Rectal smooth muscle tissue (tissue), 1 donor: ENCODE measurements around the gene PRR19.
"Not testable (repeated sequence)": the region's sequence is repeated elsewhere in the genome, so short reads cannot be mapped to it uniquely, and the experiment has no call there.

Source experiments
- H3K27ac ChIP-seq: one replicate; pipeline ENCODE4 v1.7.0; 2013; ENCODE audit warnings: low read depth, low read length, inconsistent platforms
- H3K27me3 ChIP-seq: one replicate; pipeline ENCODE4 v1.7.0; 2013; ENCODE audit warnings: low read length; ENCODE audit not compliant: control insufficient read depth, insufficient read depth
- H3K36me3 ChIP-seq: one replicate; pipeline ENCODE4 v1.7.0; 2013; ENCODE audit warnings: low read length; ENCODE audit not compliant: control insufficient read depth, insufficient read depth
- H3K4me1 ChIP-seq: one replicate; pipeline ENCODE4 v1.7.0; 2013; ENCODE audit warnings: low read length; ENCODE audit not compliant: control insufficient read depth, insufficient read depth
- H3K4me3 ChIP-seq: one replicate; pipeline ENCODE4 v1.7.0; 2013; ENCODE audit warnings: low read length
- H3K9ac ChIP-seq: one replicate; pipeline ENCODE4 v1.7.0; 2013; ENCODE audit warnings: low read length

Gene PRR19

DNA sequence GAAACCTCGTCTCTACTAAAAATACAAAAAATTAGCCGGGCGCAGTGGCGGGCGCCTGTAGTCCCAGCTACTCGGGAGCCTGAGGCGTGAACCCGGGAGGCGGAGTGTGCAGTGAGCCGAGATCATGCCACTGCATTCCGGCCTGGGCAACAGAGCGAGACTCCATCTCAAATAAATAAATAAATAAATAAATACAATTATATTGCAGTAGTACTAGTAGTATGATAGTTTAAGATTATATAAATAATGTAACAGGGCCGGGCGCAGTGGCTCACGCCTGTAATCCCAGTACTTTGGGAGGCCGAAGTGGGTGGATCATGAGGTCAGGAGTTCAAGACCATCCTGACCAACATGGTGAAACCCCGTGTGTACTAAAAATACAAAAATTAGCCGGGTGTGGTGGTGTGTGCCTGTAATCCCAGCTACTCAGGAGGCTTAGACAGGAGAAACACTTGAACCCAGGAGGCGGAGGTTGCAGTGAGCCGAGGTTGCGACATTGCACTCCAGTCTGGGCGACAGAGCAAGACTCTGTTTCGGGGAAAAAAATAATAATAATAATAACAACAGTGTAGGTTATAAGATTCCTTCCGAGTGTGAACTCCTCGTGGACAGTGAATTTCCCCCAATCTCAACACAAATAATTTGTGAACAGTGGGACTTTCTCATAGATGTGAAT is 34.9 kb upstream of the PRR19 start:
- not testable (repeated sequence) for H3K27ac ChIP-seq, H3K27me3 ChIP-seq, H3K9ac ChIP-seq, H3K36me3 ChIP-seq
- Histone ChIP-seq H3K4me3 (peak overlapping the region; percentile 70), H3K4me1 (peaks cover 24% of the 10 kb centered on the region)

DNA sequence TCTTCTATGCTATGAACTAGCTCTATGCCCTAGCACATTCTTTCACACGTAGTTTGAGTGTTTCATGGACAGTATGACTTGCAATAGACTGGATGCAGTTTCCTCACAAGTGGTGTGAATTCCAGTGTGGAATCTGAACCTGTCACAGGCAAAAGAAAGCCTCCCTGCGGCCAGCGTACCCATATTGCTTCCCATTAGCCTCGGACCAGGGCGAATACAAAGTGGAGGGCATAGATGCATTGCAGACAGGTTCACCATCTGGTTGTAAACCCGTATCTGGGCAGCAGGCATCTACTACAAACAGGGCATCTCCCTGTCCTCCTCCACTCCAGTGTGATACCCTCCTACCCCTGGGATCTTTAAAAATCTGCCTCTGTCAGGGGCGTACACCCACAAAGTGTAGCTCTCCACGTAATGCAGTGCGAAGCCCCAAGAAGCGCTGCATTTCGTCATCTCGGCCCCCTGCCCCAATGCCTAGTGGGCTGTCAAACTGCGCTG is 34.2 kb upstream of the PRR19 start:
- H3K4me3 ChIP-seq: peak overlapping the region; percentile 70
- peak overlapping the region; percentile 91 for H3K27ac ChIP-seq
- no peaks in the 10 kb centered on the region for H3K27me3 ChIP-seq
- no peaks in the 10 kb centered on the region for H3K36me3 ChIP-seq
- H3K4me1 ChIP-seq: peaks cover 24% of the 10 kb centered on the region
- H3K9ac ChIP-seq: peak overlapping the region; percentile 66

DNA sequence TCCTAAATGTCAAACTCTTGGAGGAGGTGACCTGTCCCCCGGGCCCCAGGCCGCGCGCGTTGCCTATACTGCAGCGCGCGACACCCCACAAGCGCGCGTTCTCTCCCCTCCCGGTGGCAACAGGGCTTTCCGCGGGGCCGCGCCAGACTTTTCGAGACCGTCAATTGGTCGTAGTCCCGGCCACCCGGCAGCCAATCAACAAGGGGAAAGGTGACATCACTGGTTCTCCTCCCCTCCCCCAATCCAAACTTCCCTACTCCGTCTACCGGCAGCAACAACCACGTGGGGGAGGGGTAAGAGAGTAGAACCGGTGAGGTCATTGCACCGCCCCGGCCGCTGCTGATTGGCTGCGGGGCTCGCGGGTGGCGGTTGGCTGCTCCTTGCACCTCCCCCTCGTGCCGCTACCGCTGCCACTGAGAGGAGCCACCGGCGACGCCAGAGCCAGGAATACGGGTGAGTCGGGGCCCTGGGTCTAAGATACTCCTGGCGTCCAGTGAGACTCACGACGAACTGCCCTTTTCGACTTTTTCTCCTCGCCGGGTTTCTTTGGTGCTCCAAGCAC is 33.7 kb upstream of the PRR19 start:
- Histone ChIP-seq H3K4me3 (peak overlapping the region; percentile 85), H3K9ac (peak overlapping the region; percentile 76), H3K27me3 (no peaks in the 10 kb centered on the region), H3K27ac (peak overlapping the region; percentile 100), H3K4me1 (peaks cover 24% of the 10 kb centered on the region), H3K36me3 (peaks cover 2% of the 10 kb centered on the region)

DNA sequence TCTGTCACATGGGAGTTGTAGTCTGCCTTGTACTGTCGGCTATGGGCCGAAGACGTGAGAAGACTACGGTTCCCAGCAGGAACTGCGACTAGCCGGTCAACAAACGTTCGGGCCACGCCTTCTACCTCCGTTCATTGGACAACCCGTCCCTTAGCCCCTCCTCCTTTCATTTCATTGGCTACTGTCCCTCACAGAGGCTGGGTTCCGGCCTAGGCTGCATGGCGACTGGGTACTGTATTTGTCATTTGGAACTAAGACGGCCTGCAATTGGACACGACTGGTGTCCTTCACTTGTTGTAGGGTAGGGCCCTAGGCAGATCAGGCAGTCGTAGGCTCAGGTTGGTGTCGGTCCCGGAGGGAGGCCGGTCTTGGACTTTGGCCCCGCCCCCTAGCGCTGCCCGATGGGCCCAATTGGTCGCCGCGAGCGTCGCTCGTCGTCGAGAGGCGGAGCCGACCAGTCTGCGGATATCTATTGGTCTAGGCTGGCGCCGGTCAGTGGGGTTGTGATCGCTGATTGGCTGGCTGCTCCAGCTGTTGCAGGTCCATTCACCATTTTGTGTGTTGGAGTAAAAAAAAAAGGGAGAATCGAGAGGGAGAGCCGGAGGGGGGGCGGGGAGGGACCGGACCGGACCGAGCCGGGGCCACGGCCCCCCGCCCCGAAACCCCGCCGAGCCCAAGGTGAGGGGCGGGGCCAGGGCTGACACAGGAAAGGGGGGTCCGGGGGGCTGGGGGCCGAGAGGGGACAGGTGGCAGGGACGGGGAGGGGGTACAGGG is 33.0 kb upstream of the PRR19 start, which contains the start of gene CIC:
Gene CIC (plus strand): TSS at position 549 of the 774 bp plus-strand sequence. CDS start 2,532 bp downstream, outside the sequence.
- Histone ChIP-seq H3K9ac (peak within 1 kb of the TSS; percentile 93), H3K27me3 (no peaks in the 10 kb centered on the region), H3K4me3 (peak within 1 kb of the TSS; percentile 85), H3K36me3 (peaks cover 8% of the 10 kb centered on the region), H3K27ac (peak within 1 kb of the TSS; percentile 100), H3K4me1 (peaks cover 24% of the 10 kb centered on the region)

DNA sequence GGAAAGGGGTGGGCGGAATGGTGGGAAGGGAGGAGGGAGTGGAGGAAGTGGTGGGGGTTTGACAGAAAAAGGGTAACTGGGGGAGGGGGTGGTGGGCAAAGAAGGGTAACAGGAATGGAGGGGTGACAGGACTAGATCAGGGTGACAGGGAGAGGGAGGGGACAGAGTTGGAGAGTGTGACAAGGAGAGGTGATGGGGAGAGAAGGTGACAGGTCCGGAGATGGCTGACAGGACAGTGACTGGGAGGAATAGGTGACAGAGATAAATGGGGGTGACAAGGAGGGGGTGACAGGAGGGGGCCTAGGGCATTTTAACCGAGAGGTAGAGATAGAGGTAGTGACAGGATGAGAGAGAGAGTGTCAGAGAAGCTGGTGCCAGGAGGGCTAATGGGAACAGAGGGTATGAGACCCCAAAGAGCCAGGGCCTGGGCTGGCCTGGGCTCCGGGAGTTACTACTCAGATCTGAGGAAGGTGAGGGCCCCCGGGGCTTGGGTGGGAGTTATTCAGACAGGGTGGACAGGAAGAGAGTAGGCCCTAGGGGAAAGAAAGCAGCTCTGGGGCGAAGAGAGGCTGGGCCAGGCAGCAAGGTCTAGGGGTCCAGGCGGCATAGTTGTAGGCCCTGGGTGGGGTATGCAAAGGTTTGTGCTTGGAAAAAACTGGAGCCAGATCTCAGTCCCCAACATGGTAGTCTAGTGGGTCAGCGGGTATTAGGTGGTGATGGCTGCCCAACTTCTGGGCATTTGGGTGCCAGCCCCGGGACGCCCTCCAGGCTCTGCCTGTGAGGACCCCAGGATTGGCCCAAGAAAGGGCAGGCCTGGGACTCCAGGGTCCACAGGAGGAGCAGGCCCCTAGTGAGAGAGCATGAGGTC is 32.2 kb upstream of the PRR19 start:
- H3K27ac ChIP-seq: peak overlapping the region; percentile 93
- peaks cover 13% of the 10 kb centered on the region for H3K36me3 ChIP-seq
- peaks cover 24% of the 10 kb centered on the region for H3K4me1 ChIP-seq
- no peaks in the 10 kb centered on the region for H3K27me3 ChIP-seq
- peak overlapping the region; percentile 93 for H3K9ac ChIP-seq
- peak overlapping the region; percentile 76 for H3K4me3 ChIP-seq

DNA sequence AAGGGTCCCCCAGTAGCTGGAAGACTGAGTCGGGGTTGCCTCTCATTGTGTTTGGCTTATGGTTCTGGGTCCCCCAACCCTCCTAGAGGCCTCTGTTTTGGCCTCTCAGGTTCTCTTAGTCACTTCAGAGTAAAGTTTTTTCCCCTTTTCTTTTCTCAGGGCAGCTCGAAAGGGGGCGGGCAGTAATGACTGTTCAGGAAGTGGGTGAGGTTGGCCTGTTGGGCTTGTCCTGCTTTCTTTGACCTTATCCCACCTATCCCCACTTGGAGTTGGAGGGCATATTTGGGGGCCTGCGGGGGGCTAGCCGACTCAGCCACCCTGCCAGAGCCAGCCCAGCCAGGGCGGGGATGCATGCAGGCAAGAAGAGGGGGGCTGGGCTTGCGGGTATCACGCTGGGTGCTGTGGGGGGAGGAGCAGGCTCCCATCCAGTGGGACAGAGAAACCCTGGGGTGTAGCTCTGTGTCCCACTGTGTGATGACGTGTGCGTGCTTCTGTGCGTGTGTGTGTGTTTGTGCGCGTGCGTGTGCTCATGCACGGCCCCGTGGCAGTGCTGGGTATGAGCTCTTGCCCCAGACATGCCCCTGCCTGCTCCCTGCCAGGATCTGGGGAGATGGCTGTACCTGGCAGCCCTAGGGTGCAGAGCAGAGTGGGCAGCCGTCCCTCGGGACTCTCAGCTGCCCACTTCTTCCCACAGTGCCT is 31.4 kb upstream of the PRR19 start:
- Histone ChIP-seq H3K27me3 (no peaks in the 10 kb centered on the region), H3K4me1 (peaks cover 27% of the 10 kb centered on the region), H3K36me3 (peaks cover 13% of the 10 kb centered on the region), H3K27ac (peak overlapping the region; percentile 93), H3K9ac (peak overlapping the region; percentile 93), H3K4me3 (peak overlapping the region; percentile 76)

DNA sequence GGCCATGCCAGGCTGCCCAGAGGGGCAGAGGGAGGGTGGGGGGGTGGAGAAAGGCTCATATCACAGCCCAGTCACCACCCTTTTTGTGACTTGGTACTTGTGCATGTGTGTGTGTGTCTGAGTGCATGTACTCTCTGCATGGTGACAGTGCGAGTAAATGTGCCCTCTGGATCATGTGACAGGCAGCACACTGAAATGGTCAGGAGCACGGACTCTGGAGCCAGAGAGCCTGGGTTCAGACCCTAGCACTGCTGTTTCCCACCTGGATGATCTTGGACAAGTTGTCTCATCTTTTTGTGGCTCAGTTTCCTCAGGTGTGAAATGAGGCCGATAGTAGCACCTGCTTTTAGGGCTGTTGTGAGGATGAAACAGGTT is 30.9 kb upstream of the PRR19 start:
- Histone ChIP-seq H3K27me3 (no peaks in the 10 kb centered on the region), H3K4me1 (peaks cover 27% of the 10 kb centered on the region), H3K9ac (no peak overlapping the region), H3K27ac (peak overlapping the region; percentile 93), H3K36me3 (peaks cover 13% of the 10 kb centered on the region), H3K4me3 (peak overlapping the region; percentile 76)

DNA sequence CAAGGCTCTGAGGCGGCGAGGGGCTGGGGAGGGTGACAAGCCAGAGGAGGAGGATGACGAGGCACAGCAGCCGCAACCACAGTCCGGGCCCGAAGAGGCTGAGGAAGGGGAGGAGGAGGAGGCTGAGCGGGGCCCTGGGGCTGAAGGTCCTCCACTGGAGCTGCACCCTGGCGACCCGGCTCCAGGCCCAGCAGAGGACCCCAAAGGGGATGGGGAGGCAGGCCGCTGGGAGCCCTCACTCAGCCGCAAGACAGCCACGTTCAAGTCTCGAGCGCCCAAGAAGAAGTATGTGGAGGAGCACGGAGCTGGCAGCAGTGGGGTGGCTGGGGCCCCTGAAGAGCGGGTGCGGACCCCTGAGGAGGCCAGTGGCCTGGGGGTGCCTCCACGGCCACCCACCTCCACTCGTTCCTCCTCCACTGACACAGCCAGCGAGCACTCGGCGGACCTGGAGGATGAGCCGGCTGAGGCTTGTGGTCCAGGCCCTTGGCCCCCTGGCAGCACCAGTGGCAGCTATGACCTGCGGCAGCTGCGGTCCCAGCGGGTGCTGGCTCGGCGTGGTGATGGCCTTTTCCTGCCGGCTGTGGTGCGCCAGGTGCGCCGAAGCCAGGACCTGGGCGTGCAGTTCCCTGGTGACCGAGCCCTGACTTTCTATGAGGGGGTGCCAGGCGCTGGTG is 29.9 kb upstream of the PRR19 start:
- Histone ChIP-seq H3K9ac (no peak overlapping the region), H3K27ac (no peak overlapping the region), H3K27me3 (no peaks in the 10 kb centered on the region), H3K4me1 (peaks cover 27% of the 10 kb centered on the region), H3K36me3 (peaks cover 13% of the 10 kb centered on the region), H3K4me3 (no peak overlapping the region)

DNA sequence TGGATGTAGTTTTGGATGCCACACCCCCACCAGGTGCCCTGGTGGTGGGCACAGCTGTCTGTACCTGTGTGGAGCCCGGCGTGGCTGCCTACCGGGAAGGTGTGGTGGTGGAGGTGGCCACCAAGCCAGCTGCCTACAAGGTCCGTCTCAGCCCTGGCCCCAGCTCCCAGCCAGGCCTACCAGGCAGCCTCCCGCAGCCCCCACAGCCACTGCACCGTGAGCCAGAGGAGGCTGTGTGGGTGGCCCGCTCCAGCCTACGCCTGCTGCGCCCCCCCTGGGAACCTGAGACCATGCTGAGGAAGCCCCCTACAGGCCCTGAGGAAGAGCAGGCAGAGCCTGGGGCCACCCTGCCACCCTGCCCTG is 29.4 kb upstream of the PRR19 start:
- peaks cover 13% of the 10 kb centered on the region for H3K36me3 ChIP-seq
- H3K4me3 ChIP-seq: no peak overlapping the region
- H3K4me1 ChIP-seq: peaks cover 29% of the 10 kb centered on the region
- H3K9ac ChIP-seq: no peak overlapping the region
- no peaks in the 10 kb centered on the region for H3K27me3 ChIP-seq
- H3K27ac ChIP-seq: no peak overlapping the region

DNA sequence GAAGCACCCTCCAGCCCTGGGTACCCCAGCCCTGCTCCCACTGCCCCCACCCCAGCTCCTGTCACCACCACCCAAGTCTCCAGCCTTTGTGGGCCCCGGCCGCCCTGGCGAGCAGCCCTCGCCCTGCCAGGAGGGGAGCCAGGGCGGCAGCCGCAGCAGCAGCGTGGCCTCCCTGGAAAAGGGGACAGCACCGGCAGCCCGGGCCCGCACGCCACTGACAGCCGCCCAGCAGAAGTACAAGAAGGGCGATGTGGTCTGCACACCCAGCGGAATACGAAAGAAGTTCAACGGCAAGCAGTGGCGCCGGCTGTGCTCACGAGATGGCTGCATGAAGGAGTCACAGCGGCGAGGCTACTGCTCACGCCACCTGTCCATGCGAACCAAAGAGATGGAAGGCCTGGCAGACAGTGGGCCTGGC is 28.9 kb upstream of the PRR19 start:
- H3K36me3 ChIP-seq: peaks cover 13% of the 10 kb centered on the region
- H3K9ac ChIP-seq: no peak overlapping the region
- peaks cover 30% of the 10 kb centered on the region for H3K4me1 ChIP-seq
- H3K27me3 ChIP-seq: no peaks in the 10 kb centered on the region
- H3K4me3 ChIP-seq: no peak overlapping the region
- no peak overlapping the region for H3K27ac ChIP-seq

DNA sequence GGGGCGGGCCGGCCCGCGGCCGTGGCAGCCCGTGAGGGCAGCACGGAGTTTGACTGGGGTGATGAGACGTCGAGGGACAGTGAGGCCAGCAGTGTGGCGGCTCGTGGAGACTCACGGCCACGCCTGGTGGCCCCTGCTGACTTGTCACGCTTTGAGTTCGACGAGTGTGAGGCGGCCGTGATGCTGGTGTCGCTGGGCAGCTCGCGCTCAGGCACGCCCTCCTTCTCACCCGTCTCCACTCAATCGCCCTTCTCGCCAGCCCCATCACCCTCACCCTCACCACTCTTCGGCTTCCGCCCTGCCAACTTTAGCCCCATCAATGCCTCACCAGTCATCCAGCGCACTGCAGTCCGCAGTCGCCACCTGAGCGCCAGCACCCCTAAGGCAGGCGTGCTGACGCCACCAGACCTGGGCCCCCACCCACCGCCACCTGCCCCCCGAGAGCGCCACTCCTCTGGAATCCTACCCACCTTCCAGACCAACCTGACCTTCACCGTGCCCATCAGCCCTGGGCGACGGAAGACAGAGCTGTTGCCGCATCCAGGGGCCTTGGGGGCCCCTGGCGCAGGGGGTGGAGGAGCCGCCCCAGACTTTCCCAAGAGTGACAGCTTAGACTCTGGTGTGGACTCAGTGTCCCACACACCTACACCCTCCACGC is 28.4 kb upstream of the PRR19 start:
- Histone ChIP-seq H3K36me3 (peaks cover 13% of the 10 kb centered on the region), H3K27ac (no peak overlapping the region), H3K4me3 (no peak overlapping the region), H3K9ac (no peak overlapping the region), H3K4me1 (peaks cover 35% of the 10 kb centered on the region), H3K27me3 (no peaks in the 10 kb centered on the region)
